GM23248 (cell line): ENCODE measurements around the gene MNT.

Experiments
- EZH2 ChIP-seq: fragments of 200-600 bp; sonication (generic); IDR thresholded peaks from 2 replicates; pipeline ENCODE4 v1.6.1; 2018; ENCODE audit warnings: antibody characterized with exemption, mild to moderate bottlenecking; ENCODE audit not compliant: insufficient read depth, poor library complexity, severe bottlenecking
- EZH2phosphoT487 ChIP-seq: fragments of 200-600 bp; sonication (generic); IDR thresholded peaks from 2 replicates; pipeline ENCODE4 v1.6.1; 2018; ENCODE audit warnings: antibody characterized with exemption, moderate library complexity, mild to moderate bottlenecking, low read depth; ENCODE audit not compliant: insufficient read depth

DNA sequence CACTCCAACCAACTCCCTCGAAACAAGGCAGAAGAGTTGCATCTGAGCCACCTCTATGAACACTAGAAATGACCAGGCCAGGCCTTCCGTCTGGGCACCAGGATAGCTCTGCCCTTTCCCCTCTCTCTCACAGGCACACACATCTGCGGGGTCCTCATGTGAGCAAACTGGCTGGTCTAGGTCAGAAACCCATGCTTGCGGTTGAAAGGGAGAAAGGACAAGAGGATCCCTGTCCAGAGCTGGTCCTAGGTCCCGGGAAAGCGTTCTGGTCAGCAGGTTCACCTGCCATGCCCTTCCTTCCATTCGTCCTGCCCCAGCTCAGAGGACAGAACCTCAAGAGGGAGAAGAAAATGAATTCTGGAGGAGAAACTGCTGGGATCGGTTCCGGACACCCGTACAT, 2.7 kb downstream of the MNT start:
- TF ChIP-seq EZH2 (no peak), EZH2phosphoT487 (no peak)
